Measurements from ENCODE around the gene CD99L2.

Gene CD99L2

DNA sequence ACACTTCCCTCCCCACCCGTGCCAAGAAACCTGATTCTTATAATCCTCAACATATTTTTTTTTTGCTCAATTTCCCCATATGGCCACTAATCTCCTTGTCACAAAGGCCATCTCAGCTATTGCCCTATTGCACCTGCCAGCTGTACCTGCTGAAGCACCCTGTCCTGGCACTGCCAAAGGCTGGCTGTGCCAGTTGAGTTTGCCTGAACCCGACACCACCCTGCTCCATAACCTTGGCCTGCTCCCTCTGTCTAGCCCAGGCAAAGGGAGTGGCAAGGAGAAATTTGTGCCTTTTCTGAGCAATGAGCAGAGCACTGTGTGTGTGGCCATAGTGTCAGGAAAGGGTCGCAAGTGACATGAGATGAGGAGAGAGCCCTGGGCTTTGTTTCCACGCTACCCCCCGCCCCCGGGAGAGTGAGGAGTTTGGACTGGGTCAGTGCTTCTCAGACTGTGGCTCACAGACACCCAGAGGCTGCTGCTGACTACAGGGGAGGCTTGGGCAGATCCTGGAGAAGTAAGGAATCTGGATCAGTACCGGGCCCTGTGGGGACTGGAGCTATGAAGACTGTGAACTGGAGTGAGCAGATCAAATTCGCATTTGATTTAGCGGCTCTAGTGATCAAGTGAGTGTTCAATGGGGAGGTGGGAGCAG is 42.5 kb upstream of the CD99L2 start:
- TF ChIP-seq, protein P1, sequence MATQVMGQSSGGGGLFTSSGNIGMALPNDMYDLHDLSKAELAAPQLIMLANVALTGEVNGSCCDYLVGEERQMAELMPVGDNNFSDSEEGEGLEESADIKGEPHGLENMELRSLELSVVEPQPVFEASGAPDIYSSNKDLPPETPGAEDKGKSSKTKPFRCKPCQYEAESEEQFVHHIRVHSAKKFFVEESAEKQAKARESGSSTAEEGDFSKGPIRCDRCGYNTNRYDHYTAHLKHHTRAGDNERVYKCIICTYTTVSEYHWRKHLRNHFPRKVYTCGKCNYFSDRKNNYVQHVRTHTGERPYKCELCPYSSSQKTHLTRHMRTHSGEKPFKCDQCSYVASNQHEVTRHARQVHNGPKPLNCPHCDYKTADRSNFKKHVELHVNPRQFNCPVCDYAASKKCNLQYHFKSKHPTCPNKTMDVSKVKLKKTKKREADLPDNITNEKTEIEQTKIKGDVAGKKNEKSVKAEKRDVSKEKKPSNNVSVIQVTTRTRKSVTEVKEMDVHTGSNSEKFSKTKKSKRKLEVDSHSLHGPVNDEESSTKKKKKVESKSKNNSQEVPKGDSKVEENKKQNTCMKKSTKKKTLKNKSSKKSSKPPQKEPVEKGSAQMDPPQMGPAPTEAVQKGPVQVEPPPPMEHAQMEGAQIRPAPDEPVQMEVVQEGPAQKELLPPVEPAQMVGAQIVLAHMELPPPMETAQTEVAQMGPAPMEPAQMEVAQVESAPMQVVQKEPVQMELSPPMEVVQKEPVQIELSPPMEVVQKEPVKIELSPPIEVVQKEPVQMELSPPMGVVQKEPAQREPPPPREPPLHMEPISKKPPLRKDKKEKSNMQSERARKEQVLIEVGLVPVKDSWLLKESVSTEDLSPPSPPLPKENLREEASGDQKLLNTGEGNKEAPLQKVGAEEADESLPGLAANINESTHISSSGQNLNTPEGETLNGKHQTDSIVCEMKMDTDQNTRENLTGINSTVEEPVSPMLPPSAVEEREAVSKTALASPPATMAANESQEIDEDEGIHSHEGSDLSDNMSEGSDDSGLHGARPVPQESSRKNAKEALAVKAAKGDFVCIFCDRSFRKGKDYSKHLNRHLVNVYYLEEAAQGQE (IDR thresholded peaks at IDR 0.05; ENCODE audit: insufficient read depth in 1 of 2, low read depth in 2 of 2, low read length in 2 of 2), result no peak
- TF ChIP-seq POLR2AphosphoS5 (IDR thresholded peaks at IDR 0.05; ENCODE audit: low read depth, low read length), result no peak
- no peak for TF ChIP-seq FOXP2 (optimal IDR thresholded peaks at IDR 0.05; ENCODE audit: borderline replicate concordance, extremely low read depth, extremely low read length, insufficient read depth)
- TF ChIP-seq TAF1 (IDR thresholded peaks at IDR 0.05; ENCODE audit: borderline replicate concordance, insufficient read depth, low read length), result no peak
- no peak for TF ChIP-seq SIN3A (IDR thresholded peaks at IDR 0.05; ENCODE audit: borderline replicate concordance, insufficient read depth, low read length)

DNA sequence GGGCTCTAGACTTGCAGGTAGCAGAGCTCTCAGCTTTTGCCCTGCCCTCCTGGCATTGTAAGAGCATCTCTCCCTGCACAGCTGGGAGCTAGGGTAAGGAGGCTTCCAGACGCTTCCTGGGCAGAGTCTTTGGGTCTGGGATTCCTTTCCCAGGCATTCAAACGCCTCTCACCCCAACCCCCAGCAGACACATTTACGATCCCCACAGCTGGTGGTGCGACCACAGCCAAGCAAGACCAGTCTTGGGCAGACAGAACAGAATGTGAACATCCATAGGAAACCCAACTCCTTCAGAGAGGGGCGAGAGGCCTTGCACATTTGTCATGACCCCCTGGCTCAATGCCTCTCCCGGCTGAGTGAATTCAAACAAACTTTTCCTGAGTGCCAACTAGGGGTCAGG is 38.1 kb upstream of the CD99L2 start:
- TF ChIP-seq, protein P1 (IDR thresholded peaks at IDR 0.05; ENCODE audit: insufficient read depth in 1 of 2, low read depth in 2 of 2, low read length in 2 of 2), result no peak
- TF ChIP-seq TAF1 (IDR thresholded peaks at IDR 0.05; ENCODE audit: borderline replicate concordance, insufficient read depth, low read length), result no peak
- no peak for TF ChIP-seq FOXP2 (optimal IDR thresholded peaks at IDR 0.05; ENCODE audit: borderline replicate concordance, extremely low read depth, extremely low read length, insufficient read depth)
- TF ChIP-seq POLR2AphosphoS5 (IDR thresholded peaks at IDR 0.05; ENCODE audit: low read depth, low read length), result no peak
- no peak for TF ChIP-seq SIN3A (IDR thresholded peaks at IDR 0.05; ENCODE audit: borderline replicate concordance, insufficient read depth, low read length)

DNA sequence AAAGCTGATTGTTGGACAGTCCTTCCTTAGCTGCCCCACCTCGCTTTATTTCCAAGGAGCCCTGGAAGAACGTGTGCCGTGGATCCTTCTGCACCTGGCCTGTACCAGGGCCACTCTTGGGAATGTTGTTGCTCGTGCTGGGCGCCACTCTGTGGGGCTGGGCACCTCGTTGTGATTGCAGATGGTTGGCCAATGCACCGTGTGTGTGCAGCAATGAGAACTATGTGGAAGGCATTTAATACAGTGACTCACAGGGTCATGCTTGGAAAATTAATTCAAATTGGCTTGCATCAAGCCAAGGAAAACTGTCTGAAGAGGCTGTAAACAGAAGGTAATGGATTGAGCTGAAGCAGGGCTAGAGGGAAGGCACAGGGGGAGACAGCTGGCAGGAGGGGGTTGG is 37.0 kb upstream of the CD99L2 start:
- TF ChIP-seq POLR2AphosphoS5 (IDR thresholded peaks at IDR 0.05; ENCODE audit: low read depth, low read length) (no peak), SIN3A (IDR thresholded peaks at IDR 0.05; ENCODE audit: borderline replicate concordance, insufficient read depth, low read length) (no peak), TAF1 (IDR thresholded peaks at IDR 0.05; ENCODE audit: borderline replicate concordance, insufficient read depth, low read length) (no peak), FOXP2 (optimal IDR thresholded peaks at IDR 0.05; ENCODE audit: borderline replicate concordance, extremely low read depth, extremely low read length, insufficient read depth) (no peak)
- TF ChIP-seq, protein P1 (IDR thresholded peaks at IDR 0.05; ENCODE audit: insufficient read depth in 1 of 2, low read depth in 2 of 2, low read length in 2 of 2), result no peak

DNA sequence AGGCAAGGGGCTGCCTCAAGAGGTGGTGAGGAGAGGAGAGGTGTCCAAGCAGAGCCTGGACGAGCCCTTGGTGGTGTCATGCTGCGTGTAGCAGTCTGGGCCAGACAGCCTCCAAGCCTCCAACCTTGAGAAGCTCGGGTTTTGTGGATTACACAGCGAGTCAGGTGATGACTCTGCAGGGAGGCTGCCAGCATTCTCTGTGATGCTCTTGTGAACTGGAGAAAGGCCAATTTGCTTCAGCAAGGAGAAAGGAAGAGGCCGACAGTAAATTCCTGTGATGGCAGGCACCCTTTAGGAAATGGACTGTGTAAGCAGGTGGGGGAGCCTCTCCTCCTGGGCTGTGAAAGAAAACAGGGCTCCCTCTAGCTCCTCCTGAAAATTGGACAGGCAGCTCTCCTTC is 36.0 kb upstream of the CD99L2 start:
- TF ChIP-seq TAF1 (IDR thresholded peaks at IDR 0.05; ENCODE audit: borderline replicate concordance, insufficient read depth, low read length) (no peak), POLR2AphosphoS5 (IDR thresholded peaks at IDR 0.05; ENCODE audit: low read depth, low read length) (no peak), SIN3A (IDR thresholded peaks at IDR 0.05; ENCODE audit: borderline replicate concordance, insufficient read depth, low read length) (no peak), FOXP2 (optimal IDR thresholded peaks at IDR 0.05; ENCODE audit: borderline replicate concordance, extremely low read depth, extremely low read length, insufficient read depth) (no peak)
- TF ChIP-seq, protein P1 (IDR thresholded peaks at IDR 0.05; ENCODE audit: insufficient read depth in 1 of 2, low read depth in 2 of 2, low read length in 2 of 2), result no peak
